ENCODE measurements around the gene EIF2AK2.

Gene EIF2AK2

GRCh38 chr2:37168217-37168981 is 11.6 kb upstream of the EIF2AK2 start:
- no peak for DNase-seq

DNA sequence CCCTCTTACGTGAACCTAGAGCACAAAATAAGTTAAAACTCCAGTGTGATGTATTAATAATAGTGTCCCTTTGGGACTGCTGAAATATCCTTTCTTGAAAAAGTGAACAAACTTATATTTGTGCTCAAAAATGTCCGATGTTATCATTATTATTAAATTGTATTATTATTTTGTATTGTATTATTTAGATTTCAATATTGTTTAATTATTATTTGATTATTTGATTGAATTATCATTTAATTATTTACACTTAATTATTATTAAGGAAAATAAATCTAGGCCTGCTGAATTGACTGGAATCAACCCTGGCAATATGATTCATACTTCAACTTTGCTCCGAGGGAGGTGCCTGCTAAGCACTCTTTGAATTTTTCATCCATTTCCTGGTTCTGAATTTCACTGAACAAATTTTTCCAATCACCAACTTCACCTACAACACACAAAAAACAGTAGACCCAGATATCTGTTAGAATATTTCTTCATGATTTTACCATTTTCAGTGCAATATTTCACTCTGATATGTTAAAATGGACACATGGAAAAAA is 10.9 kb upstream of the EIF2AK2 start:
- no peak for DNase-seq

DNA sequence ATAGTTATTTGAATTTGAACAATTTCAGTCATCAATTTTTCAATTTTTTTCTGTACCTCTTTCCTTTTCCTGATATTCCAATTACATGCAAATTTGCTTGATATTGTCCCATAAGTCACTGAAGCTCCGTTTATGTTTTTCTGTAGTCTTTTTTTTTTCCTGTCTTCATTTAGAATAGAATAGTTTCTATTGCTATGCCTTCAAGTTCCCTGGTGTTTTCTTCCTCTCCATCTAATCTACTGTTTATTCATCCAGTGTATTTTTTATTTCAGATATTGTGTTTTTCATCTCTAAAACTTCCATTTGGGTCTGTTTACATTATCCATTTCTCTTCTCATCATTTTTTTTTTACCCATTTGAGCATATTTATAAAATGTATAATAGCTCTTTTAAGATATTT is 8.0 kb upstream of the EIF2AK2 start:
- DNase-seq: no peak

DNA sequence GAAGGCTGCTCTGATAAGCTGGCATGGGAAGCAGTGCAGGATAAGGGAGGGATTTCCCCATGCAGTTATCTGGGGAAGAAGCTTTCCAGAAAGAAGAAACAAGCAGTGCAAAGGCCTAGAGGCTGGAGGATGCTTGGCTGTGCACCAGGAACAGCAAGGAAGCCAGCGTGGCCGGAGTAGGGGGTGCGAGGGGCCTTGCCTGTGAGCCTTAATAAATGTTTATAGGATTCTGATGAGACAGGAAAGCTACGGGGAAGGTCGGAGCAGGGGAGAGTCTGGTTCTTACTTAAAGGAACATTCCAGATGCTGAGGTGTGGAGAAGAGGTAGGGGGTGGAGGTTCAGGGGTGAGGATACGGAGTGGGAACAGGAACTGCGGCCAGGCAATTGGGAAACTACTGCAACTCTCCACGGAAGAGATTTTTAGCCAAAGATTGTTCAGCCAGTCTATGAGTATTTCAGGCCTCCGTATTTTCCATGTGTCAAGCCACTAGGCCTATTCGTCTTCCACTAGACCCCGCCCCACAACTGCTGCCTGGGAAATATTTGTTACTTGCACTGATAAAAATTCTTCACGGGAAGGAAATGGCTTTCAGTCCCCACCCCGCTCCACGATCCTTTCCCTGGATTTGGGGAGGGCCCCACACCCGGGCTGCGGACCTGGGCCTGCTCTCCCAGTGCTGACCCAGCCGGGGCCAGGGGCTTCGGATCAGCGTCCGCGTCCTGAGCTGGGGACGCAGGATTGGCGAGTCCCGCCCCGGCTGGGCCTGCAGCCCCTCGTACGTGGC is 516 bp downstream of the EIF2AK2 start:
- peak; percentile 24 for DNase-seq

- DNase-seq: no peak
These were observed 2.0 kb downstream of the EIF2AK2 start for GRCh38 chr2:37154785-37155184.

- DNase-seq: no peak
These were observed 3.6 kb downstream of the EIF2AK2 start for GRCh38 chr2:37153224-37153623.

- no peak for DNase-seq
These were observed 7.0 kb downstream of the EIF2AK2 start for GRCh38 chr2:37149626-37150322.

DNA sequence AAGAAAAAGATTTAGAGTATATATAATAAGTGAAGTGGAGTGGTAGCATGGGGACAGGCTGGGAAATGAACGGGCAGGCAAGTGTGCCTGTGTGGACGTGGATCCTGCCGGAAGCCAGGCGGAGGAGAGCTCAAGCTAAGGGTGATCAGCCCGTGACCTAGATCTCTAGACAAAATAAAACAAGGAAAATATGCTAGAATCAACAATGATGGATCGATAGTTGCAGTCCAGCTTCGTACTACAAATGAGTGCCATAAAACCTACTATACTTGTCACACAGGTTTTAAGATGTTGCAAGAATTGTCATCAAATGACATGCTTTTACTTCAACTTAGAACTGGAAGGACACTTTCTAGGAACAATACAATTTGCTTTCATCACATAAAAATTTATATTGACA is 8.5 kb downstream of the EIF2AK2 start:
- DNase-seq: no peak

- no peak for DNase-seq
These were observed 10.7 kb downstream of the EIF2AK2 start for GRCh38 chr2:37146062-37146461.

GRCh38 chr2:37143974-37144373 is 12.8 kb downstream of the EIF2AK2 start:
- DNase-seq: no peak

DNA sequence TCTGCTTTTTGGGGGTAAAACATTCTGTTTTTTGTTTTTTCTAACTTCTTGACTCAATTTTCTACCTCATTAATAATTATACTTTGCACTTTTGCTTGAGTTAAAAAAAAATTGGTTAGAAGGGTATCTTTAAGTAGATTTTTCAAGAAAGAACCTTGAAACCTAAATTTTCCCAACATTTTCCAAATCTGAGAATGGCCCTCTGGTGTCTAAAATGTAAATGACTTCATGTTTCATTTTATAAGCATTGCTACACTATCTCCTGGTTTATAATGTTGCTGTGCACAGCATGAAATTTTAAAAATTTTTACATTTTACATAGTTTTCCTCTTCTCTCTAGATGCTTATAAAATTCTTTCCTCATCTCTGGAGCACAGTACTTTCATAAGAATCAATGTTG is 14.2 kb downstream of the EIF2AK2 start:
- no peak for DNase-seq

DNA sequence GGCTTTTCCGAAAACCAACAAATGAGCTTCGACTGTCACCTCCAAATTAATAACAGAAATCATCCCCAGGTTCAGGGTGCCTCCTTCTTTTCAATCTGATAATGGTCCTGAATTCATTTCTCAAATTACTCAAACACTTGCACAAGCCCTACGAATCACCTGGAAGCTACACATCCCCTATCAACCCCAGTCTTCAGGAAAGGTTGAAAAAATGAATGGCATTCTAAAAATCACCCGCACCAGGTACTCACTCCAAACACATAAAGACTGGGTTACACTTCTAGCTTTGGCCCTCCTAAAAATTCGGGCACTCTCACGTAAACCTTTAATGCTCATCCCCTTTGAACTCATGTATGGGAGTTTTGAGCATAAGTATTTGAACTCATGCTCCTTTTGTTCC is 23.9 kb downstream of the EIF2AK2 start:
- no peak for DNase-seq

GRCh38 chr2:37125416-37125815 is 31.4 kb downstream of the EIF2AK2 start:
- no peak for DNase-seq

- DNase-seq: no peak
These were observed 37.6 kb downstream of the EIF2AK2 start for GRCh38 chr2:37119157-37119556.

- DNase-seq: no peak
These were observed 39.2 kb downstream of the EIF2AK2 start for GRCh38 chr2:37117566-37117965.

DNA sequence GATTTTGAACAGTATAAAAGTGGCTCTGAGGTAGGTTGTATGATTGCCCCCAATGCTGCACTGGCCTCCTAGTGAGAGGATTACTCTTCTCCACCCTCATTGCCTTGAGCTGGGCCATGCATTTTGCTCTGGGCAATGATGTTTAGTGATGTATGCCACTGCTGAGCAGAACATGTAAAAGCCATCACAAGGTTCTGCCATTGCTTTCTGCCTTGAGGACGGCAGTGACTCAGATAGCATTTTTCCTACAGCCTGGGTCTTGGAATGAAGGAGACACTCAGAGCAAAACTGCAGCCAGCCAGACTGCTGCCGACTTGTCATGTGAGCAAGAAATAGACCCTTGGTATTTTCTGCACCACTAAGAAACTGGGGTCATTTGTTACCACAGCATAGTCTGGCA is 44.8 kb downstream of the EIF2AK2 start:
- DNase-seq: no peak

DNA sequence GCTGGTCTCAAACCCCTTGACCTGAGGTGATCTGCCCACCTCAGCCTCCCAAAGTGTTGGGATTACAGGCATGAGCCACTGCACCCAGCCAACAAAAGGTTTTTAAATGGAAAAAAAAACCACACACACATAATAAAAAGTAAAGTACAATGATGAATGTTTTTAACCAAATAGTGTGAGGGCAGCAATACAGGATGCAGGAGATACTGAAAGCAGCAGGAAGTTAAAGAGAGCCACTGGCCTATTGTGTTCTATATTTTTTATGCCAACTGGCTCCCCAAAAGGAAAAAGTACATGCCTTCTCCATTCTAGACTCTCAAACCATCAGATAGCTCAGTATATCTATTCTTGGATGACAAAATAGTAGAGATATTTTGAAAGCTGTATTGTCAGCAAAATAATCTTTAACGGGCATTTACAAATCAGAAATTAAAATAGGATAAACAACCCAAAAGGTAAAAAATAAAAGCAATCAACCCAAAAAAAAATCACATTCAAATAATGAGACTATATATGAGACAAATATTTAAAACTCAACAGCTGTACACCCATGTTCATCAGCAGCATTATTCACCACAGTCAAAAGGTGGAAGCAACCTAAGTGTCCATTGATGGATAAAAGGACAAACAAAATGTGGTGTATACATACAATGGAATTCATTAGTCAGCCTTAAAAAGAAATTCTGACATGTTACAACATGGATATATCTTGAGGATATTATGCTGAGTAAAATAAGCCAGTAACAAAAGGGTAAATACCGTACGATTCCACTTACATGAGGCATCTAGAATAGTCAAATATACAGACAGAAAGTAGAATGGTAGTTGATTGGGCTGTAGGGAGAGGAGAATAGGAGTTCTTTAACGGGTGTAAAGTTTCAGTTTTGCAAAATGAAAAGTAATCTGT is 46.2 kb downstream of the EIF2AK2 start:
- DNase-seq: no peak

GRCh38 chr2:37109523-37109922 is 47.3 kb downstream of the EIF2AK2 start:
- no peak for DNase-seq

- DNase-seq: no peak
These were observed 51.6 kb downstream of the EIF2AK2 start for GRCh38 chr2:37105150-37105549.

DNA sequence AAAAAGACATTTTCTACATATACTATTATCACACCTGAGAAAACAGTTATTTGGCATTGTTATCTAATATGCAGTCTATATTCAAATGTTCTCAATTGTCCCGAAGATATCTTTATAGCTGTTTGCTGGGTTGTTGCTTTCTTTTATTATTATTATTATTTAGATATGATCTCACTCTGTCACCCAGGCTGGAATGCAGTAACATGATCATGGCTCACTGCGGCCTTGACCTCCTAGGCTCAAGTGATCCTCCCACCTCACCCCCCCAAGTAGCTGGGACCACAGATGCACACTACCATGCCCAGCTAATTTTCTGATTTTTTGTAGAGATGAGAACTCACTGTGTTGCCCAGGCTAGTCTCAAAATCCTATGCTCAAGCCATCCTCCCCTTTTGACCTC is 52.6 kb downstream of the EIF2AK2 start:
- no peak for DNase-seq

GRCh38 chr2:37102588-37102987 is 54.2 kb downstream of the EIF2AK2 start:
- DNase-seq: no peak

DNA sequence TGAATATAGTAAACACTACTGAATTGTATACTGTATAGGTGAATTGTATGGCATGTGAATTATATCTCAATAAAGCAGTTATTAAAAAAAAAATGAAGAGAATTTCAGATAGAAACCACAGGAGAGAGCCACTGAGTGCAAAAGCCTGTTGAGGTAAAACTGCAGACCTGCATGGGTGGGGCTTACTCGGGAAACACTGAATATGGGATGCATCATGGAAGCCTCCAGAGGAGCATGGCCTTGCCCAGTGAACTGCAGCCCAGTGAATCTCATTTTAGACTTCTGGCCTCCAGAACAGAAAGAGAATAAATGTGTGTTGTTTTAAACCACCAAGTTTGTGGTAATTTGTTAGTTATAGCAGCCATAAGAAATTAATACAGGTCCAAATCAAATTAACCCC is 56.7 kb downstream of the EIF2AK2 start:
- DNase-seq: no peak

Data from activated CD4-positive, alpha-beta T cell treated with anti-CD3 and anti-CD28 coated beads, Interleukin-2, amount 50 U/mL, for 1 hour (primary cell).